ENCODE data around the gene SFMBT1.

GRCh38 chr3:52893723-52894122, 152.2 kb downstream of the SFMBT1 start:
- TF ChIP-seq CTCF (conservative IDR thresholded peaks at IDR 0.05; ENCODE audit: low read length): no peak
- no peak for TF ChIP-seq EZH2phosphoT487 (IDR thresholded peaks at IDR 0.05; ENCODE audit: borderline replicate concordance)
